H4 (cell line): Measurements from ENCODE around the gene IL15RA. TPM values are rescaled to one million over a fixed set of nuclear protein-coding genes. Genes with fewer than 3 reads are reported as not detected.
"Not testable (repeated sequence)": the region's sequence is repeated elsewhere in the genome, so short reads cannot be mapped to it uniquely, and the experiment has no call there.

Experiments
- DNase-seq: peaks from one replicate; pipeline ENCODE4 v3.0.0-alpha.2; 2015; ENCODE audit warnings: low spot score
- total RNA-seq: library from RNA; depleted of rRNA; stranded (reverse); fragments of >200 nt; shearing (Covaris generic); gene quantifications from 2 replicates; pipeline ENCODE4 v1.2.3, GENCODE V29; 2014

Gene IL15RA
- total RNA-seq, 1 experiment from 2014 or later, result 14.4 TPM

DNA sequence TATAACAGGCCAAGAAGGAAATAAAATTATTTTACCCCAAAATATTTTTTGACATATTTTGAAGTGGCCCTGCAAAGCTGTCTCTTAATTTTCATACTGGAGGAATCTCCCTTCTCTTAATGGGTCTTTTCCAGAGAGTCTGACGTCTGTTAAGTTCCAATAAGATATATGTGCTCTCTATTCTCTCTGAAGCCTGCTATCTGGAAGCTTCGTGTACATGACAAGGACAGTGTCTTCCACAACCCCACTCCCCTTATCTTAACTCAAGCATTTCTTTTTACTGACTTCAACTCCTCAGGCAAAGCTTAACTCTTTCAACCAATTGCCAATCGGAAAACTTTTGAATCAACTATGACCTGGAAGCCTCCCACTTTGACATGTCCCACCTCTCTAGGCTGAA, 29.2 kb upstream of the IL15RA start:
- DNase-seq, result no peak

DNA sequence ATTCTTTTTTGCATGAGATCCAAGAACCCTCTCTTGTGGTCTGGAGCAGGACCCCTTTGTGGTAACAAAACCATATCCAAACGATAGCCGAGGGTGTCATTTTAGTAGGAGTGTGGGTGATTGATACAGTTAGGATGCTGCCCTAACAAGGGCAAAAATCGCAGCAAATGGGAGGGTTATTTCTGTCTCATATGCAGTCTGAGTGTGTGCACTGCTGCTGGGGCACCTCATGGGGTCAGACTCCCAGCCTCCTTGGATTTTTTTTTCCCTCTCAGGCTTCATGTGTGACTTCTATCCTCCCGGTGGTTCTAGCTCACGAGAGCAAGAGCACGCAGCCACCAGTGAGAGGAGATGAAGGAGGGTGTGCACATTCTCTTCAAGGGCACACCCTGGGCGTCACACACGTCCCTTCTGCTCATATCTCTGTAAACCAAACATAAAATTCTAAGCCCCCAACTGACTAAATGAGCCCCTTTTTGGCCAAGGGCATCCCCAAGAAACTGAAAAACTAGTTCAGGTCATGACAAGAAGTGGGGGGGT, 28.6 kb upstream of the IL15RA start:
- no peak for DNase-seq

- DNase-seq, result not testable (repeated sequence)
Measured at GRCh38 chr10:6005161-6005804, 27.9 kb upstream of the IL15RA start.

DNA sequence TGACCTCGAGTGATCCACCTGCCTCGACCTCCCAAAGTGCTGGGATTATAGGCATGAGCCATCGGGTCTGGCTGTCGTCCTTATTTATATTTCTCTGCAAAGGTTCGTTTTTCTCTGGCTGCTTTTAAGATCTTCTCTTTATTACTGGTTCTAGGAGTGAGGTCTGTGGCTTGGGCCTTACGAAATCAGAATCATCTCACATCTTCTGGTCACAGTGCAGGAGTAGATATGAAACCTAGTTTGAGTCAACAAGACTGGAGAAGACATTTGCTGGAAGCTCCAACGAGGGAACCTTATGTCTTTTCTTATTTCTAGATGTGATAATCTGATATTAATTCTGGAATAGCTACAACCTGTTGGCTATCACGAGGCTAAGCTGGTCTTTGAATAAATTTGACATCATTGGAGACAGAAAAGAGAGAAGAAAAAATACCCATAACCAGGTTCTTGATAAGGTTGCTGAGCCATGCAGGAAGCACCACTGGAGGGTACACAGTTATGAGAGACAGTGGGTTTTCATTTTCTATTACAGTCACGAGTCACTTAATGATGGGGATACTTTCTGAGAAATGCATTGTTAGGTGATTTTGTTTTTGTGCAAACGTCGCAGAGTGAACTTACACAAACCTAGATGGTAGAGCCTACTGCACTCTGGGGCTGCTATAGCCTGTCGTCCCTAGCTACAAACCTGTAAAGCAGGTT, 25.6 kb upstream of the IL15RA start:
- no peak for DNase-seq

DNA sequence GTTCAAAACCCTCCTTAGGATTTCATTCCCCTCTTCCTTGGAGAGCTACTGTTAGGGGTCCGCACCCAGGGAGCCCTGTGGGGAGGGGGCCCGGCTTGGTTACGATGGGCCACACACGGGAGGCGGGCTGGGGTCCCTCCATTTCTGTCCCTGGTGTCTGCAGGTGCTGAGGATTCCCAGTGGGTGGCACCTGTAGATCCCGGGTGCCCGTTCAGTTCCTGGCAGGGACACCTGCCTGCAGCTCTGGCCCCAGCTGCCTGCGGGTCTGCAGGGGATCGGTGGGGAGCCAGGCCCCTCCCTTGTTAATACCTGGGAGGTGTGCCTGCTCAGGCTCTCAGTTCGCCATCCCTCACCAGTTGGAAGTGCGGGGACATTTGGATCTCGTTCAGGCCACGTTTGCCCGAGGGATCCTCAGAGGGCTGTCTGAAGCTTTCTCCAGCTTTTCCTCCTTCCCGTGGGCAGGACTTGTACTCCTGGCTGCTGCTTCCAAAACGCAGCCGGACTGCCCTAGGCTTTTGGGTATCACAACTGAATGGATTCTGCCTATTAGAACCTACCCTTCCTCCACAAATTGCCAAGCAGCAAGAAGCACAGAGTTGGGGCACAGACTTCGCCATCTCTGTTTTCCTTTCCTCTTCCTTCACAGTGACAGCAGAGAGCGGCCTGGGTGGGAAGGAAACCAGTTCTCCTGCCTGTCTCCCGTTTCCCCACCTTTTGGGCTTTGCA, 22.3 kb upstream of the IL15RA start:
- DNase-seq, result no peak

DNA sequence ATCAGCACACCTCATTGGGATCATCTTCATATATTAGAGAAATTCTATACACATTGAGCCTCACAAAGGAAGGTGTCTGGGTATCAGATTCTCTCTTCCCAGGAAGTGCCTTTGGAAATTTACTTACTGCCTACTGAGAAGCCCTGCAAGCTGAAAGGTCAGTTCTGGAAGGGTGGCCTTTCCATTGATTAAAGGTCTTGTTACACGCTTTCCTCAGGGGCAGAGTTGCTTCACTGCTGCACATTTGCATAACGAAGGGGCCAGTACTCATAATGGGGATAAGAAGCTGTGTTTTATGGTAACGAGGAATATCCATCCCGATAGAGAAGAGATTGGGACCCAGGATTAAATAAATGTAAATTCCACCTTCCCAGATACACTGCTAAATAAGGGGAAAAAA, 19.4 kb upstream of the IL15RA start:
- no peak for DNase-seq

DNA sequence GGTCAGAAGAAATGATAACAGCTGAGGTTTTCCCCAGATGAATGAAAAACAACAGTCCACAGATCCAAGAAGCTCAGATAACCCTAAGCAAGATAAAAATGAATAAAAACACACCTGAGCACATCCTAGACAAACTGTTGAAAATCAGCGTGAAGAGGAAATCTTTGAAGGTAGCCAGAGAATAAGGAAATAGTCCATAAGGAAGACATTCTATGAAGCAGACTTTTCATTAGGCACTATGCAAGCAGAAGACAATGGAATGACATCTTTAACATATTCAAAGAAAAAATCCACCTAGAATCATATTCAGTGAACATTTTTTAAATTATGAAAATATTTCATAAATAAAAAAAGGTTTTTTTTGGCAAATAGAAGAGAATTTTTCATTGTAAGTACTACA, 15.1 kb upstream of the IL15RA start:
- DNase-seq, result no peak

DNA sequence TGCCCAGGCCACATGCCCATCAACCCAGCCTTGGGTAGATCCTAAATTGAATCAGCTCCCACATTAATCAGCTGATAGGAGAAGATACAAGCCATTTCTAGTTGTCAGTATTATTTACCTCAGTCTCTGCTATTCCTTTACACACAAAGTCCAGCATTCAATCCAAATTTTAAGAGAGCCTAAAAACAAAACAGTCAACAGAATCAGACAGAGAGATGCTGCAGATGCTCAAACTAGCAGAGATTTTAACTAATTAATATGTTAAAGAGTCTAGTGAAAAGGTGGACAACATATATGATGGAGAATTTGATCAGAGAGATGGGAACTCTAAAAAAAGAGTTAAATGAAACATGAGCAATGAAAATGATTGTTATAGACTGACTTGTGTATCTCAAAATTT, 14.4 kb upstream of the IL15RA start:
- DNase-seq, result no peak

DNA sequence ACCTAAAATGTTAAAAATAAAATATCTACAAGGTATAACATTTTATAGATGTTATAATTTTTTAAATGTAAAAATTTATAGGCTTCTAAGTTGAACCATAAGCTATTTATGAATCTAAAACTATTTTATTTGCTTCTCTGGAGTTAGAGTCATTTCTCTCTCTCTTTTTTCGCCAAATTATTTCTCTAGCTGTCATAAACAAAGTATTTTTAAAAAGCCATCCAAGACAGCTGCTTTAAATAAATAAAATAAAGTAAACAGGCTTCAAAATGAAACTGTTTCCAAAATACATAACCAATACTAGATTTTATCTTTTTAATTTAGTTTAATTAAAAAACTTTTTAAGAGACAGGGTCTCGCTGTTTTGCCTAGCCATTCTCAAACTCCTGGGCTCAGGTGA, 12.4 kb upstream of the IL15RA start:
- no peak for DNase-seq

- DNase-seq, result no peak
Measured at GRCh38 chr10:5988336-5988920, 11.1 kb upstream of the IL15RA start.

- no peak for DNase-seq
Measured at GRCh38 chr10:5987747-5988146, 10.4 kb upstream of the IL15RA start.

DNA sequence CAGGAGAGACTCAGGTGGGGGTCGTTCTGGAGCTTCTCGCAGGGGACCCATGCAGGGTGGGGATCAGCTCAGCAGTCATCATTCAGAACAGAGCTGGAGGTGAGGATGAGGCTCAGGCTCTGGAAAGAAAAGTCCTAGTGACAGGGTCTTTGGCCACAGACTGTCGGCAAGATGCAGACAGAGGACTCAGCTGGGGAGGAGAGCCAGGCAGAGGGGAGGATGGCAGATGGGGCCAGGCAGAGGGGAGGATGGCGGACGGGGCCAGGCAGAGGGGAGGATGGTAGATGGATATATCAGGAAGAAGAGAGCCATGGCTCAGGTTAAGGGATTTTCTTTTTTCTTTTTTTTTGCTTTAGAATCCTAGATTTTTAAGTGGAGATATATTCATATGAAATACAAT, 7.7 kb upstream of the IL15RA start:
- no peak for DNase-seq

- DNase-seq, result no peak
Measured at GRCh38 chr10:5983774-5984173, 6.4 kb upstream of the IL15RA start.

- DNase-seq, result no peak
Measured at GRCh38 chr10:5981529-5981928, 4.2 kb upstream of the IL15RA start.

- DNase-seq, result no peak
Measured at GRCh38 chr10:5978230-5978489, 817 bp upstream of the IL15RA start.

DNA sequence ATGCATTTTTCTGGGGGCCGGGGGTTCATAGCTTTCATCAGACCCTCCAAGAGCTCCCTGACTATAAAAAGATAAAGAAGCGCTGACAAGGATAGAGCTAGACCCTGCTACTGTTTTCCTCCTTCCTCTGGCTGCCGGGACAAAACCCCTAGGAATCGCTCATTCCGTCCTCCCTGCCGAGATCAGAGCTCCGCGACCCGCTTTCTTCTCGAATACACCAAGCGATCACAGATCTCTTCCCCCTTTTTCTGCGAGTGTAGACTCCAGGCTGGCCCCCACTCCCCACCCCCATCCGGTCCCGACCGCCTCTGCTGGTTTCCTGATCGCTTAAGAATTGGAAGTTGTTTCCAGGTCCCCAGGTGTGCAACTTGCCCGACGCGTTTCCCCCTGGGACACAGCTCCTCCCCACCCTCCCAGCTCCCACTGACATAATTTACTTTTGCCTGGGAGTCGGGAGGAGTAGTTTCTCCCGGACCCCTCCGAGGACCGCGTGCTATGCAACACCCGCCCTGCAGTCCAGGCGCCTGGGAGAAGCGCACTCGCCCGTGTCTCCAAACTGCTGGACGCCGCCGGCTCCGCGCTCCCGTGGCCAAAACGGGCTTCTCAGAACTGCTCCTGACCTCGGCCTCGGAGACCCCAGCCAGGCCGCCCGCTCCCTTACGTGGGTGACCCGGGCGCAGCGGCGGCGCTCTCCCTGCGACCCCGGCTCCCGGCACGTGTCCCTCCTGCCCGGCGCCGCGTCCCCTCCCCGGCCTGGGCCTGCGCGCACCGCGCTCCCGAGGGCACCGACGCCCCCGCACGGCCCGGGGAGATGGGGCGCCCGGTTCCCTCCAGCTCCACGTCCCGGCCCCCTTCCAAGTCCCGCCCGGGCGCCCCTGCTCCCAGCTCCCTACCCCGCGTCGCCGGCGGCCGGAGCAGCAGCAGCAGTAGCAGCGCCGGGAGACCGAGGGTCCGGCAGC, 552 bp downstream of the IL15RA start:
- no peak for DNase-seq

- DNase-seq, result peak; percentile 38
Measured at GRCh38 chr10:5975641-5976473, 1.5 kb downstream of the IL15RA start.

DNA sequence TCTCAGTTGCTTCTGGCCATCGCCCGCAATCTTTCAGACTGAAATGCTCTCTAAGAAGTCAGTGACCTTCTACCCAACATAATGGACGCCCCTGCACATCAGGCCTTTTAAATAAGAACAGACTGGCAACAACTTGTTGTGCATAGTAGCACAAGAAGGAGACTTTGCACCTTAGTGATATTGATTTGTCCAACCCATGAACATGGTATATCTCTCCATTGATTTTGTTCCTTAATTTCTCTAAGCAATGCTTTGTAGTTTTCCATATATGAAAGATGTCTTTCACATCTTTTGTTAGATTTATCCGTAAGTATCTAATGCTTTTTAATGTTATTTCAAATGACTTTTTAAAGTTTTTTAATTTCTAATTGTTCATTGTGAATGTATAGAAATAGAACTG, 4.3 kb downstream of the IL15RA start:
- DNase-seq, result no peak

GRCh38 chr10:5971886-5972285, 5.5 kb downstream of the IL15RA start:
- DNase-seq, result no peak

- DNase-seq, result peak; percentile 23
Measured at GRCh38 chr10:5971315-5971832, 6.0 kb downstream of the IL15RA start.
